A673 (cell line): ENCODE data around the gene CFC1B.
"Not testable (repeated sequence)": the region's sequence is repeated elsewhere in the genome, so short reads cannot be mapped to it uniquely, and the experiment has no call there.

ENCODE experiments used
- CTCF ChIP-seq: fragments of 300-800, 200-600 bp; sonication (generic); conservative IDR thresholded peaks from 2 replicates; pipeline ENCODE4 v1.5.1; 2017; ENCODE audit warnings: low read depth, mild to moderate bottlenecking, antibody characterized with exemption, low read length, moderate library complexity, mixed read lengths
- EZH2 ChIP-seq: fragments of 200-600 bp; sonication (generic); IDR thresholded peaks from 2 replicates; pipeline ENCODE4 v1.6.1; 2017; ENCODE audit warnings: borderline replicate concordance, low read depth, mild to moderate bottlenecking, mixed read lengths, antibody characterized with exemption, low read length; ENCODE audit not compliant: poor library complexity, severe bottlenecking

GRCh38 chr2:130566165-130566564 is 45.1 kb downstream of the CFC1B start:
- TF ChIP-seq CTCF, EZH2: not testable (repeated sequence)
